NT2/D1 (cell line): ENCODE data around the gene GALK1.

Experiments used
- SUZ12 ChIP-seq: IDR thresholded peaks from 2 replicates; pipeline ENCODE4 v1.6.1; 2011; ENCODE audit not compliant: insufficient read length, insufficient read depth; ENCODE audit errors: extremely low read depth
- YY1 ChIP-seq: IDR thresholded peaks from 2 replicates; pipeline ENCODE4 v1.6.1; 2011; ENCODE audit not compliant: insufficient read length, insufficient read depth
- ZNF274 ChIP-seq: IDR thresholded peaks from 2 replicates; pipeline ENCODE4 v1.6.1; 2011; ENCODE audit warnings: mild to moderate bottlenecking, low read depth, low read length

DNA sequence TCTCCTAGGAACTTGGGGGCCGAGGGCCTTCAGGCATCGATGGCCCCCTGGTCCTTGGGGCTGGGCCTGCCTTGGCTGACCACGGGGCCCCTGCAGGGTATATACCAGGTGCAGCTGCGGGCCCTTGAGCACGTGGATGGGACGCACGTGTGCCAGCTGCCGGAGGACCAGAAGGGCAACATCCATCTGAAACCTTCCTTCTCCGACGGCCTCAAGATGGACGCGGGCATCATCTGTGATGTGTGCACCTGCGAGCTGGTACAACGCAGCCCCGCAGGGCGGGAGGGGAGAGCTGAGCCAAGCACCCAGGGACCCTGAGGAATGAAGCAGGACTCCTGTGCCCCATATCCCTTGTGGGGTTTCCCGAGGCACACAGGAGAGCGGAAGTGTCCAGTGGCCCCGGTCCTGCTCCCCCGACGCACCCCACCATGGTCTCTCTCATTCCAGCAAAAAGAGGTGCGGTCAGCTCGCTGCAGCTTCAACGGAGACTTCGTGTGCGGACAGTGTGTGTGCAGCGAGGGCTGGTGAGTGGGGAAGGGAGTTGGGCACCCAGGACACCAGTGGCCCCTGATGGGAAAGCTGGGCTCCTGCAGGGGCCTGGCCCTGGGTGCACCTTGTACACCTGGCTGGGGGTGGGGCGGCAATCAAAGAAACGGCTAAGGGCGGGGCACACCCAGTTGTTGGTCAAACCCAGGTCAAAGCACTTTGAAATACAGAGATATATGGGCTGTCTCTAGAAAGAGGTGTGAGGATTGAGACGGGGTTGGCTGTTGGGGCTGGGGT is 33.1 kb downstream of the GALK1 start:
- TF ChIP-seq YY1 (no peak), SUZ12 (no peak), ZNF274 (no peak)
